AG04450 (cell line): ENCODE data around the gene USP14. TPM values are rescaled to one million over a fixed set of nuclear protein-coding genes. Genes with fewer than 3 reads are reported as not detected.

Experiments used
- CTCF ChIA-PET: fragments of 300-600, 350-600 bp; formaldehyde crosslinking; extraction: SDS; loops from one replicate; lab custom pipeline; 2022; ENCODE audit warnings: antibody characterized with exemption, inconsistent platforms; lab: Charles Lee
- POLR2A ChIA-PET: fragments of 350-600 bp; formaldehyde crosslinking; extraction: SDS; loops from one replicate; lab custom pipeline; 2021; ENCODE audit warnings: antibody characterized with exemption, inconsistent platforms; lab: Yijun Ruan, JAX
- DNase-seq: peaks from one replicate; pipeline ENCODE4 v3.0.0-alpha.2; 2011; ENCODE audit warnings: low read depth, low spot score
- H3K27ac ChIP-seq: one replicate; pipeline ENCODE4 v1.5.1; 2012; ENCODE audit warnings: low read depth, low read length, control low read depth
- H3K27me3 ChIP-seq: one replicate; pipeline ENCODE4 v1.6.0; 2012; ENCODE audit warnings: low read length; ENCODE audit not compliant: control insufficient read depth, insufficient read depth
- H3K4me3 ChIP-seq: 2 replicates; pipeline ENCODE4 v1.5.1; 2011; ENCODE audit warnings: mild to moderate bottlenecking, low read depth, low read length, control low read depth
- H3K9me3 ChIP-seq: 2 replicates; pipeline ENCODE4 v1.5.1; 2012; ENCODE audit warnings: low read length; ENCODE audit not compliant: control insufficient read depth, insufficient read depth
- CTCF ChIP-seq: IDR thresholded peaks from 2 replicates; pipeline ENCODE4 v1.5.1; 2011; ENCODE audit warnings: low read depth, low read length, control low read depth, inconsistent platforms
- polyA plus RNA-seq: library from polyadenylated mRNA; depleted of rRNA; stranded (reverse); fragments of >200 nt; gene quantifications from 2 replicates; pipeline ENCODE4 v1.2.3, GENCODE V29; 2011

Gene USP14
- polyA plus RNA-seq, 1 experiment, result 39.7 TPM

GRCh38 chr18:251572-251971 lies 93.2 kb downstream of the USP14 start:
- no peak overlapping the region for H3K4me3 ChIP-seq
- CTCF ChIA-PET, result no interaction called here
- POLR2A ChIA-PET, result no interaction called here

GRCh38 chr18:253121-253520 lies 94.8 kb downstream of the USP14 start:
- no peak overlapping the region for H3K4me3 ChIP-seq
- no peaks in the 10 kb centered on the region for H3K9me3 ChIP-seq
- no peak for DNase-seq
- POLR2A ChIA-PET, result interaction anchor here (0.7 kb wide), 1 partner anchor 10 kb away, joined by 5 read pairs; no protein-coding TSS in a partner anchor
- no peak overlapping the region for H3K27ac ChIP-seq
- no peaks in the 10 kb centered on the region for H3K27me3 ChIP-seq
- TF ChIP-seq CTCF, result no peak
- CTCF ChIA-PET, result no interaction called here

More at GRCh38 chr18:251572-251971, 93.2 kb downstream of the USP14 start:
- H3K9me3 ChIP-seq, result no peaks in the 10 kb centered on the region
- DNase-seq, result no peak
- H3K27ac ChIP-seq, result no peak overlapping the region
- no peaks in the 10 kb centered on the region for H3K27me3 ChIP-seq
- no peak for TF ChIP-seq CTCF

- CTCF ChIA-PET, result interaction anchor here (0.6 kb wide), 1 partner anchor 64 kb away, joined by 3 read pairs; no protein-coding TSS in a partner anchor
- no peak for TF ChIP-seq CTCF
- POLR2A ChIA-PET, result no interaction called here
- Histone ChIP-seq H3K9me3 (no peaks in the 10 kb centered on the region), H3K4me3 (no peak overlapping the region), H3K27ac (no peak overlapping the region), H3K27me3 (no peaks in the 10 kb centered on the region)
- DNase-seq, result no peak
Observed at GRCh38 chr18:255171-255570, 96.8 kb downstream of the USP14 start.

- CTCF ChIA-PET, result no interaction called here
- POLR2A ChIA-PET, result no interaction called here
- Histone ChIP-seq H3K9me3 (no peaks in the 10 kb centered on the region), H3K27me3 (no peaks in the 10 kb centered on the region), H3K27ac (no peak overlapping the region), H3K4me3 (no peak overlapping the region)
- TF ChIP-seq CTCF, result no peak
- no peak for DNase-seq
Observed at GRCh38 chr18:260547-260946, 102.2 kb downstream of the USP14 start.

GRCh38 chr18:261398-262073 lies 103.2 kb downstream of the USP14 start:
- Histone ChIP-seq H3K9me3 (no peaks in the 10 kb centered on the region), H3K4me3 (no peak overlapping the region), H3K27me3 (no peaks in the 10 kb centered on the region), H3K27ac (no peak overlapping the region)
- POLR2A ChIA-PET, result interaction anchor here (0.6 kb wide), 1 partner anchor 606 kb away, joined by 5 read pairs; no protein-coding TSS in a partner anchor
- CTCF ChIA-PET, result no interaction called here
- no peak for TF ChIP-seq CTCF
- DNase-seq, result no peak
